DND-41 (cell line): ENCODE results near the gene FHOD1.

Source experiments
- ATAC-seq: fragments of 200-7000 bp; cut with Tn5 transposase; 3 replicates; pipeline ENCODE4 v1.9.1; 2021; ENCODE audit warnings: low read depth; ENCODE audit not compliant: insufficient read depth
- DNase-seq: peaks from one replicate; pipeline ENCODE4 v3.0.0-alpha.2; 2020
- H2AFZ ChIP-seq: 2 replicates; pipeline ENCODE4 v1.6.0; 2012; ENCODE audit warnings: low read depth, low read length
- H3K27ac ChIP-seq: 2 replicates; pipeline ENCODE4 v1.5.1; 2012; ENCODE audit warnings: low read length, inconsistent platforms
- H3K27me3 ChIP-seq: fragments of 200-600 bp; sonication (generic); 2 replicates; pipeline ENCODE4 v1.6.0; 2012; ENCODE audit warnings: low read length, mild to moderate bottlenecking, inconsistent platforms; ENCODE audit not compliant: insufficient read depth, poor library complexity
- H3K36me3 ChIP-seq: 2 replicates; pipeline ENCODE4 v1.5.1; 2012; ENCODE audit warnings: low read length, inconsistent platforms; ENCODE audit not compliant: insufficient read depth
- H3K4me1 ChIP-seq: 2 replicates; pipeline ENCODE4 v1.5.1; 2012; ENCODE audit warnings: mild to moderate bottlenecking, low read length; ENCODE audit not compliant: insufficient read depth
- H3K4me2 ChIP-seq: 2 replicates; pipeline ENCODE4 v1.6.0; 2012; ENCODE audit warnings: mild to moderate bottlenecking, moderate library complexity, low read length, inconsistent platforms; ENCODE audit not compliant: insufficient read depth
- H3K4me3 ChIP-seq, 2 experiments: fragments of 200-600 bp in 1 of 2; shearing (Covaris generic) in 1 of 2; 2 replicates each; pipeline ENCODE4 v1.5.1; 2012 to 2016; ENCODE audit warnings: inconsistent platforms in 2 of 2, low read length in 2 of 2, mild to moderate bottlenecking in 2 of 2, low read depth in 1 of 2, moderate library complexity in 1 of 2
- H3K79me2 ChIP-seq: 2 replicates; pipeline ENCODE4 v1.6.0; 2012; ENCODE audit warnings: low read length, inconsistent platforms; ENCODE audit not compliant: insufficient read depth
- H3K9ac ChIP-seq: 2 replicates; pipeline ENCODE4 v1.6.0; 2012; ENCODE audit warnings: low read depth, mild to moderate bottlenecking, inconsistent platforms, low read length, moderate library complexity
- H3K9me3 ChIP-seq: 2 replicates; pipeline ENCODE4 v1.5.1; 2012; ENCODE audit warnings: low read length, moderate library complexity, mild to moderate bottlenecking, inconsistent platforms; ENCODE audit not compliant: insufficient read depth, severe bottlenecking
- H4K20me1 ChIP-seq: 2 replicates; pipeline ENCODE4 v1.6.0; 2012; ENCODE audit warnings: low read length; ENCODE audit not compliant: insufficient read depth
- CTCF ChIP-seq: IDR thresholded peaks from 2 replicates; pipeline ENCODE4 v1.5.1; 2012; ENCODE audit warnings: borderline replicate concordance, low read length, moderate library complexity, mild to moderate bottlenecking; ENCODE audit not compliant: poor library complexity, severe bottlenecking; ENCODE audit errors: extremely low read depth
- EZH2 ChIP-seq: IDR thresholded peaks from 3 replicates; pipeline ENCODE4 v1.6.1; 2012; ENCODE audit warnings: borderline replicate concordance, low read depth, mild to moderate bottlenecking, moderate library complexity, low read length, inconsistent platforms; ENCODE audit not compliant: severe bottlenecking

Gene FHOD1

GRCh38 chr16:67250045-67250327, 2.7 kb upstream of the FHOD1 start:
- Histone ChIP-seq H4K20me1 (peaks cover 4% of the 10 kb centered on the region; the same call in 1 of the 2 replicates), H3K36me3 (no peaks in the 10 kb centered on the region), H3K4me1 (peaks cover 41% of the 10 kb centered on the region), H3K9me3 (no peaks in the 10 kb centered on the region), H3K9ac (no peak overlapping the region), H3K79me2 (no peaks in the 10 kb centered on the region), H3K4me3 (no peak overlapping the region), H3K27ac (no peak overlapping the region), H2AFZ (no peak overlapping the region), H3K27me3 (peaks cover 26% of the 10 kb centered on the region), H3K4me2 (no peak overlapping the region)
- ATAC-seq = no peak
- DNase-seq = no peak
- TF ChIP-seq CTCF (no peak), EZH2 (no peak)

GRCh38 chr16:67249178-67250044, 2.1 kb upstream of the FHOD1 start:
- TF ChIP-seq CTCF (no peak), EZH2 (no peak)
- Histone ChIP-seq H3K27ac (no peak overlapping the region), H3K4me2 (peak overlapping the region; percentile 69), H3K79me2 (no peaks in the 10 kb centered on the region), H2AFZ (peak overlapping the region; percentile 56; the same call in 1 of the 2 replicates), H3K9ac (peak overlapping the region; percentile 71; the same call in 1 of the 2 replicates), H3K27me3 (peaks cover 26% of the 10 kb centered on the region), H4K20me1 (peaks cover 9% of the 10 kb centered on the region), H3K4me3 (peak overlapping the region in 1 of 2 experiments; percentile 79; a peak in 2 of 4 replicates), H3K9me3 (no peaks in the 10 kb centered on the region), H3K36me3 (no peaks in the 10 kb centered on the region), H3K4me1 (peaks cover 47% of the 10 kb centered on the region)
- no peak for DNase-seq
- ATAC-seq = no peak

GRCh38 chr16:67248401-67249177, 1.3 kb upstream of the FHOD1 start, which contains the start of gene SLC9A5:
TSS of gene SLC9A5 (plus strand) at chr16:67248979. CDS start at chr16:67249015, 36 bp downstream.
- Histone ChIP-seq H3K4me3 (peak within 1 kb of the TSS; percentile 19 to 79; a peak in 3 of 4 replicates), H3K9ac (peak within 1 kb of the TSS; percentile 71), H3K9me3 (no peaks in the 10 kb centered on the region), H3K36me3 (no peaks in the 10 kb centered on the region), H3K4me2 (peak within 1 kb of the TSS; percentile 69), H3K4me1 (peaks cover 55% of the 10 kb centered on the region), H3K27ac (peak within 1 kb of the TSS; percentile 41; the same call in 1 of the 2 replicates), H4K20me1 (peaks cover 14% of the 10 kb centered on the region), H3K27me3 (peaks cover 26% of the 10 kb centered on the region), H3K79me2 (0 out of 2 replicates have a peak, but pooled peaks cover 3% of the 10 kb centered on the region), H2AFZ (peak within 1 kb of the TSS; percentile 76)
- ATAC-seq = no peak
- peak; percentile 21 for TF ChIP-seq CTCF
- TF ChIP-seq EZH2 = peak; percentile 70
- DNase-seq = peak; percentile 21
